HG03520 (cell line): ENCODE data around the gene LPP.

ENCODE experiments used
- ATAC-seq: cut with Tn5 transposase; IDR thresholded peaks from one replicate; pipeline ENCODE4 v1.9.1; 2021; ENCODE audit warnings: mild to moderate bottlenecking, moderate library complexity; ENCODE audit not compliant: unreplicated experiment

LPP gene

DNA sequence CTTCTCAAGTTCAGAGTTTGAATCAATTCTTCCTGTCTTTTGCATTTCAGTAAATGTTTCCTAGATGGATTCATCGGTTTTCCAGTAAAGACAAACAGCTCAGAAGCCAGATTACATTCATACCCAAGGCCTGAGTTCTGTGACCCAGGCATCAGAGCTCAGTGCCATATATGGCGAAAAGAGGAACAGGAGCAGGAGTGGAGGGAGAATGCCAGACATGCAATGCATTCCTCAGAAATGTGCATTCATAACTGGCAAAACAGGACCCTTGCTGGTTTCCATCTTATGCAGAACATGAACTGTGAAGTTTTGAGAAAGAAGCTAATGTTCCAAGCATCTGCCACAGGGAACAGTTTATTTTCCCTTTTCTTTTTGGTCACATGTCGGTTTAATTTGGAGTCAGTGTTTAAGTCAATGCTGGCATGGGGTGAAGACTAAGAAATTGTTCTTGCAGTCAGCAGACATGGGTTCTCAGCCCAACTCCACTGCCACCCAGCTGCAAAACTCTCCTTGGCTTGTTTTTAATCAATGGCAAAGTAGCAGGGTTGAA is 116.5 kb downstream of the LPP start:
- ATAC-seq = no peak

DNA sequence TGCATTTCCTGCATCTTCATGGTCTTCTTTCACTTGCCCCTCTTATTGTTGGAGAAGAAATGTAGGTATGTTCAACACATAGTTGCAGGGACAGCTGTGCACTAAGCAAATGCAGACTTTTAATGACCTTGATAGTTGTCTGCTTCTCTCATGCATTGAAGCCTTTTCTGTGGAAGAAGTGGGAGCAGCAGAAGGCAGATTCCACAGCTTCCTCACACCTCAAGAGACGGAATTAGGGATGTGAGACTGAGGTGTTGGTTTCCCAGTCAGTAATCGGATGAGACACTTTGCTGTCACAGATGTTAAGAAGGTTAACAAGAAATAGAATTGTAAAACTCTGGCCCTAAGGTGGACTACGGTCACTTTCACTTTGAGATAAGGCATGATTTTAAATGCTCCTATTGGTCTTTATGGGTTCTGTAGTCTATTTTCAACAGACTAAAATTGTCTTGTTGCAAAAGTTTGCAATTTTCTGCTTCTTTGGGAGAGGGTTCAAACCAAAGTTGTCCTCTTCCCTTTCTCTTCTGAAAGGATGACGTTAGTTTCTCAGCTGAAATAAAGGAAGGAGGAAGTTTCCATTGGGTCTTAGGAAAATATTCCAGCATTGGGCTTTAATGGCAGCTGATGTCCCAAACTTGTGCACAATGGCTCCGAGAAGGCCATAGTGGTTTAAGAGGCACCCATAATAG is 117.4 kb downstream of the LPP start:
- ATAC-seq = no peak

DNA sequence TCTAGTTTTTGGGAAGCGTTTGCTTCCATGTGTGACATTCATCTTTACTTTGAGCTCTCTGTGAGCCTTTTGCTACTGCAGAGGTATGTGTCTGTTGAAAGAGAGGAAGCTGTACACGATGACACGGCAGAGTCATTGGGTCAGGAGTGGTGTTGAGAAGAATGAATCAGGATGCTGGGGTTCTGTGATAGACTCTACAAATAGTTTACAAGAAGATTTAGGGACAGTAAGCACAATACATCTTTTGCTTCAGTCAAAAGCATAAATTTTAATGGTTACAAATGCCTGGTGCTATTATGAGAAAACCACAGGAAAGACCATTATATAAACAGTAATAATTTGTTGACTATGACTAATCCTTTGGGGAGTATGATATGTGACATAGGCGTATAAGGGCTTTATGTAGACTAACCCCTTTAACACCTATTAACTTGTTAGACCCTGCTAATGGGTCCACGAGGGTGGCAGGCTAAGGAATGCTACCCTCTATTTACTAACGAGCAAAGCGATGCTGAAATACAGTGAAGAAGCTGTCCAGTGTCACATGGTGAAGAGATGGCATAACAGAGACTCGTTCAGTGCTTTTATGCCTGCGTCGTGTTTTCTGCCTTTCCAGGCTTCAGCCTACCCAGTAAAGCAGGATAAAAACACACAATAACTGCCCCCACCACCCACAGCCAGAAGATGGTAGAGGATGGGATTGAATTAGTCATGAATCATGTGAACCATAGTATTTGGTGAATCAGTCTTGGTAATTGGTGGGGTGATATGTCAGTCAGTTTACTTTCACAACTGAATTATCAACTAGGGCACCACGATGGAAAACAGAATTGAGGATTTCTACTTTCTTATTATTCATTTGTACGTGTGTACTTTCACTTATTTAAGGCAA is 118.8 kb downstream of the LPP start:
- no peak for ATAC-seq

DNA sequence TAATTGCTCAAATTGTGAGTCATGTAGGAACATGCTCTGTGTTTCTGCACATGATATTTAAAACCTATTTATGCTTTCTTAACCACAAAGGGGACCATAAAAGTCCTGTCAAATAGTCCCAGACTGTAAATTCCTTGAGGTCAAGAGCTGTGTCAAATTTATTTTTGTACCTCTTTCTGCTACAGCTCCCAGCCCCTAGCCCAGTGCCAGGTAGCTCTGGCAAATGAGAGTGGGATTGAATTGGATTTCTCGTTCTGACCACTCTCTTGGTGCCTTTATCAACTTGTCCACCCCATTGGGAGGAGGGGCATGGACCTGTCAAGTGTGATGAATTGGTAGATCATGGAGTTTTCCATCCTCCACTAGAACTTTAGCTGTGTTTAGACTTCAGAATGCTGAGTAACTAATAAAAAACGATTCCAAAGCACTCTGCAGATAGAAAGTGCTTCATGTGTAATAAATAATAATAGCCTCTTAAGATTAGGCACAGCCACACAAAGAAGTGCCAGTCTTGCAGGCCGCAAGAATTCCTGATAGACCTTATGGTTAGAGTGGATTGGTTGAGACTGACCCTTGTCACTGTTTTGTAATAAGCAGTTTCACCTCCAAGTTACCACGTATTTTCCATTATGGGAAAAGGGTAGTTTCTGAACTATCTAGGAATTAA is 120.4 kb downstream of the LPP start:
- no peak for ATAC-seq

DNA sequence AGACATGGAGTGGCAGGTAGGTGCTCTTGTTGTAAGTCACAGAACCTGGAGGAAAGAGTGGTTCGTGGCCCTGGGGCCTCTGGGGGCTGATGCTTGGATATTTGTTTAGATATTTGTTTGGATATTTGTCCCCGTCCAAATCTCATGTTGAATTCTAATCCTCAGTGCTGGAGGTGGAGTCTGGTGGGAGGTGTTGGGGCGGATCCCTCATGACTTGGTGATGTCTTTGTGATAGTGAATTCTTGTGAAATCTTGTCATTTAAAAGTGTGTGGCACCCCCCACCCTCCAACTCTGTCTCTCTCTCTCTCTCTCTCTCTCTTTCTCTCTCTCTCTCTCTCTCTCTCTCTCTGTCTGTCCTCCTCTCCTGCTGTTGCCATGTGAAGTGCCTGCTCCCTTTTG is 122.4 kb downstream of the LPP start:
- ATAC-seq = no peak

DNA sequence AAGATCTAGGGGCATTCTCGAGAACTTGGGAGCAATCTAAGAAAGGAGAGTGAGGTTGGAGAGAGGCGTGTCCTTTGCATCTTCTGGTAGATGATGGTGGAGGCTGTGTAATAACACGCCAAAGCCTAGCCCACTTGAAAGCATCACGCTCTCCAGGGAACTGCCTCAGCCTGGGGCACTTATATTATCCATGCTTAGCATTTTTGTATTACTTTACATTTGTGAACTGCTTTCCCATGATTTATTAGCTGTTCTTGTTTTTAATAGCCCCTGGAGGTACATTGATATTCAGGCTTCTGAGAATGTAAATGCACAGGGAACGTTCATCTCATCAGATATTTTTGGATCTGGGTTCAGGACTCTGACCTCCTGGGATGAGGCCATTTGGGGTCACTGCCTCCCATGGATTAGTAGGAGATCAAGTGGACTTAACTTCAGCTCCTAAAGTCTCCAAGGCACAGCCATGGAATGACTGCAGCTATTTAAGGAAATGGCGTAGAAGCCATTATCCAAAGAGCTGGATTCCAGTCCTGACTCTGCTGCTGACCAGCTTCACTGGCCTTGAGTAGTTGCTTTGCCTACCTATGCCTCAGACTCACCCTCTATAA is 124.9 kb downstream of the LPP start:
- ATAC-seq = no peak

DNA sequence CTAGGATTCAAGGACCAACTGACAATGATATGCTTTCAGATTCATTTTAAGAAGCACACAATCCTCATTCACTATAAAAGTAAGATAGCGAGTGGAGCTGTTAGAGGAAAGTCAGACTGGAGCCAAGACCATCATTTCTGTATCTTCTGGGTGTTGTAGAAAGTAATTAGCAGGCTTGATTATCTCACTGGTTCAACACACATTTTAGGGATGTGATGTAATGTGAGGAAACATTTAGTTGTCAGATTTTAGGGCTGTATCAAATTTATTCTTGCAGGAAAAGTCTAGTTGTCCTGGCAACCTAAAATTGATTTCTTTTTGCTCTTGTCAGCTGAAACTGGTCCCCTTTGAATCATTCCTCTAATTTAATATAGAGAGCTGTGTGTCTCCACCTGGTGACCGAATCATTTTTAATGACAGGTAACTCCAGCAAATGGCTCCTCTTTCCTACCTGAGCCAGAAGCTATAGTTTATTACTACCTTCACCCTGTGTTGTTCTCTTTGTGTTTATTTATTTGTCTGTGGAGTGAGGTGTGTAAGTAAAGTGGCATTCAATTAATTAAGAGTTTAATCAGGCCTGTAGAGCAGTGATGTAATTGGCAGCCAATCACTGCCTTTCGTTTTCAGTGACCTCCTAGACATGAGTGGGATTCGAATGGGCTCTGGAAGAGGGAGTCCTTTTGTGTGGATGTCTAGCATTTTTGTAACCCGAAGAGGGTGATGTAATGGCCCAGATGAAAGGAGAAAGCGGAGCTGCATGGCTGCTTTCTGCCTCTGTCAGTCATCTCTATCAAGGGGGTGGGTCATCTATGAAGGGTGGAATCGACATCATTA is 125.8 kb downstream of the LPP start:
- no peak for ATAC-seq

DNA sequence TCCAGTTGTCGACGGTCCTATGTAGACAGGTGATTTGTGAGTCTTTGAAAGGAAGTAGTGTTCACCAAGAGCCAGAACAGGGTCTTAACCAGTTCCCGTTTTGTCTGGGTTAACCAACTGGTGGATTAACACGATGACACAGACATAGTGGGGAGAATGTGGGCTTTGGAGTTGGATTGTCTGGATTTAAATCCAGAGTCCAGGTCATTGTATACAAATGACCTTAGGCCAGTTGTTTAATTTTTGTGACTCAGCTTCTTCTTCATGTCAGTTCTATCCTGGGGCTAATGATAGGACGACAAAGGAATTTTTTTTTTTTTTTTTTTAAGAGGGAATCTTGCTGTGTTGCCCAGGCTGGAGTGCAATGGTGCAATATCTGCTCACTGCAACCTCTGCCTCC is 126.7 kb downstream of the LPP start:
- no peak for ATAC-seq

DNA sequence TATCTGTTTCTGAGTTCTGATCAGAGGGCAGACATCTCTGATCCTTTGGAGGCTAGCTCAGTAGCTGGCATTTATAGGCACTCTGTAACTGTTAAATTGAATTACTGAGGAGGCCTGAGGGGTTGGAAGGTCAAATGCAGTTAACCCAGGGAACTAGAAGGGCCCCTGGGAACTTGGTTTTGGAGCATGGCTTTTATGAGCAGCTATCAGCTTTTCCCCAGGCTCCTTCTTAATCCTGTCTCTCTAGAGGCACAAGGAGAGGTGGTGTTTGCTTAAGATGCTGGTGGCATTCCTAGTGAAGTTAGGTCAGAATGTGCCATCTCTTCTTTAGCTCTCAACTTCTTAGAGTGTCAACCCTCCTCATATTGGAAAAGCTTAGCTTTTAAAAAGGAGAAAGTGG is 128.9 kb downstream of the LPP start:
- ATAC-seq = no peak

DNA sequence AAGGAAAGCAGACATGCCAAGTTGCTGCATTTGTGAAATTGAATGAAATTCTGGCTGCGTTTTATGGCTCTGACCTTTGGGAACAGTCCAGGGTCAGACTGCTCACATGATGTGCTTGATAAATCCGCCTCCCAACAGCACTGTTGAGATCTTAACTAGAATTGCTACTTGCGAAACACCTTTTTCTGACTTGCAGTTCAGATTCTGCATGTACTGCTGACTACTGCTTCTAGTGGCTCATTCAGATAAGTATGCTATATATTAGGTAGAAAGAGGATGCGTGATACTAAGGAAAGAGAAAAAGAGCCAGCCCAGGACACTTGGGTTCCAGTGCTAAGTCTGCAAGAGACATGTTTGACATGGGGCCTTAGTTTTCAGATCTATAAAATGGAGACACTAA is 129.4 kb downstream of the LPP start:
- no peak for ATAC-seq

DNA sequence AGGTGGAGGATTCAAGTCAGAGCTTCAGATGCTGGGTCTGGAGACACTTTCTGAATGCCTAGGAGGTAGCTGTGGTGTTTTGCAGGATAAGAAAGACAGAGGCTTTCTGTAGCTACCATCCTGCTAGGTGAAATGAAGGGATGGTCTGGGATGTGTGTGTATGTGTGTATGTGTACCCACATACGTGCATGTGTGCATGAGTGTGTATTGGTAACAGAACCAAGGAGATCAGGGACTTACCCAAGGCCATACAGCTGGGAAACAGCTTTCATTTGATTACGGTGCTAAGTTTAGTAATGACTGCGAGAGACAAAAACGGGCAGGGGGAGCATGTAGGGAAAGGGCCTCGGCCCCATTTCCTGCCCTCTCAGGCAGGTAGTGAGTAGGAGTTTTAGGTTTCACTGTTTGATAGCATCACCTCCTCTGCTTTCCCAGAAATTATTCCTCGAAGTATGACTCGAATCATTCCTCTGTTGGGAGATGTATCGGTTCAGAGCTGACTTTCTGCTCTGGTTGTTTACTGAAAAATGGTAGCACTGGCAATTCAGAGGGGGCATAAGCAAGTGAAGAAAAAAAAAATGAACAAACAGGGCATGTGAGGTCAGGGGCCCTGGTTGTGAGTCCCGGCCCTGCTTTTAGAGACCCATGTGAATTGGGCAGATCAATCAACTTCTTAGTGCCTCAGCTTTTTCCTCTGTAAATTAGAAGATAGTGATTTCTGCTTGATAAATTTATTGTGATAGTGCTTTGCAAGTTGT is 130.7 kb downstream of the LPP start:
- ATAC-seq = no peak

DNA sequence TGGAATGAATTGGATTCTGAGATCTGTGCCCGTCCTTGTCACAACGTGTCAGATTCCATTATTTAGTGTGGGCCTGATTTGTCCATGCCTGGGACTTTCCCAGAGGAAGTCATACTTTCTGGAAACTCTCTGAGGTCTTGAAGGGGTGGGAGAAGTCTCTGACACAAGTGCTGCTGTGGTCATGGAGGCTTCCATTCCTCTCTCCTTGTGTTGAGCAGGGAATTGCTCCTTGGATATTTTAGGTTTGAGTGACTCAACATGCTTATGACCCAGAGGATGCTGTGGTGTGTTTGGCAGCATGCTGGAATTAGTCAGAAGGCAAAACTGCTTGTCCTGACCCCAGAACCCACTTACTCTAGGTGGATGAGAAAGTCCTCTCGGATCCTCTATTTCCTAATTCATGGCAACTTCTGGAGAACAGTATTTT is 132.1 kb downstream of the LPP start:
- ATAC-seq = no peak

DNA sequence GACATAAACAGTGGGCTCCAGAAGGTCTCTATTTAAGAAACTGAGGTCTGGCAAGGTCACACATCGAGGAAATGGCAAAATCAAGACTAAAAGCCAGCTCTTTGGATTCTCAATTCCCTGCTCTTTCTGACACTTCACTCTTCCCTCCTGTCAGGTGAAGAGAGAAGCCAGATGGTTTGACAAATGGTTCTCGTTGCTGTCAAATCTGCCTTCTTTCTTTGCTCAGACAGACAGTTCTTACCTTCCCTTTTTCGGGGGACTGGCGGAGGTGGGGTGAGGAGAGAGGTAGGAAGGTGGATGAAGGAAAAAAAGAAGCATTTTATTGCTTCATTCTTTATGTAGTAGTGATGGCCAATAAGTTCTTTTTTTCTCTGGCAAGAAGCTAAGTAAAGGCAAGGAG is 133.4 kb downstream of the LPP start:
- no peak for ATAC-seq

DNA sequence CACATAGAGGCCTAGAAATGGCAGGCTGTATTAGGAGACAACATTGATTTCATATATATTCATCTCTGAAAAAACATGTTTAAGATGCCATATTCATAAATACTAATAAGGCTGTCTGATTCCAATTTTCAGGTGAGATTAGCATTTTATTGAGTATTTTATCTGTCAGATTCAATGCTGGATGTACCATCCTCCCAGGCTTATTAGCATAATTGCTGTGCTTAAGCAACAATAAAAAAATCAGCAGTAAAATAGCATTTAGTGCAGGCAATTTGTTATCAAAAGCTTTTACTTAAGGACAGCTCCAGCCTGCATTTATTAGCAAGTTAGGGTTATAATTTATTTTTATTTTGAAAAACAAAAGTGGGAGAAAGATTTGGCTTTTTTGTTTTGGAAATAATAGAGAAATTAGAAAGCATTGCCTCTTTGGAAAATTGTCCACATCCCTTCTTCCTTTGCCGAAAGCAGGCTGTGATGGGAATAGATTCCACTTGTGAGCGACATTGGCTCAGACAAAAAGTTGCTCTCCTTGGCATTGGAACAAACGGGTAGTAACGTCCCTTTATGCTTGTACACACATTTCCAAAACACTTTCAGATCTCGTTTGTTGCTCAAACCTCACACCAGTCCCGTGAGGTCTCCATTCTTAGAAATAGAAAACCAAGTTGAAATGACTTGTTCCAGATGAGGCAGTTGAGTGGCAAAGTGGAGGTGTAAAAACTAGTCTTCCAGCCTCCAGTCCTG is 134.0 kb downstream of the LPP start:
- no peak for ATAC-seq

DNA sequence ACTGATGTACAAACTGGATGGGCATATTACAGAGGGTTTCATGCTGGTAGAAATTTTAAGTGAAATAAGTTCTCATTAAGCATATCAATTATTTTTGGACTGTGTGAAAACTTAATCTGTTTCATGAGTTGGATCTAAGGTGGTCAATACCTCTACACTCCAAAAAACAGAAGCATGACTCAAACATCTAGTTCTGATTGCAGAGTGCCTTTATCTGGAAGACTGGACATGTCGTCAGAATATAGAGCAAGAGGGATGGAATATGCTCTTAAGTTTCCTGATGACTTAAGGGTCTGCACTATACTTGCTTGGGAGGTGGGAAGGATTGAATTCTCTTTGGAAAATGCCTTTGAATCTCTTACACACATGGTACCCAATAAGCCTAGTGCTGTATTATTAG is 138.3 kb downstream of the LPP start:
- ATAC-seq = no peak

DNA sequence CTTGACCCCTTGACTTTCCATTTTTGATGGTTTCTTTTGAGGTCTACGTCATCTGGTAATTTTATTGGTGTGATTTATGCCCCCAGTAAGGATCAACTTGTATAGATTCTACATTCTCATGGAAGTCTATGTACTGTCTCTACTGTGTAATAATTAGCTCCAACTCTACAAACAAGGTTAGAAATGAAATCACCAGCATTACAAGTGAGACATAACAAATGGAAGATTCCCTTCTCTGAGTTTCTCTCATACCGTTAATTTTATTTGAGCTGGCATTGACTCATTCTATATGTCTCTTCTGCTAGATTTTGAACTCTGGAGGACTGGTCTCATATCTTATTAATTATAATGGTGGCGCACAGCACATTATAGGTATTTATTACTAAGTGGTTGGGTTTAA is 138.9 kb downstream of the LPP start:
- ATAC-seq = no peak

DNA sequence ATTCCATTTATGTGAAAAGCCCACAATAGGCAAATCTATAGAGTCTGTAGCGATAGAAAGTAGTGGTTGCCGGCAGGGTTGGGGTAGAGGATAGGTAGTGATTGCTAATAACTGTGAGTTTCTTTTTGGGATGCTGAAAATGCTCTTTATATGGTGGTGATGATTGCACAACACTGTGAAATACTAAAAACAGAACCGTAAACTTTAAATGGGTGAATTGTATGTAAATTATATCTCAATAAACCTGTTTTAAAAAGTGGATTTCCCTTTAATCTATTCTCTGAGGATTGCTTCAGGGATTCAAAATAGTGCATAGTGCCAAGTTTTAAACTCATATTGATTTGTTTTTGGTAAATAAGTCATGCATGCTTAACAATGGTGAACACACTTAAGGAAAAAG is 140.2 kb downstream of the LPP start:
- ATAC-seq = no peak

DNA sequence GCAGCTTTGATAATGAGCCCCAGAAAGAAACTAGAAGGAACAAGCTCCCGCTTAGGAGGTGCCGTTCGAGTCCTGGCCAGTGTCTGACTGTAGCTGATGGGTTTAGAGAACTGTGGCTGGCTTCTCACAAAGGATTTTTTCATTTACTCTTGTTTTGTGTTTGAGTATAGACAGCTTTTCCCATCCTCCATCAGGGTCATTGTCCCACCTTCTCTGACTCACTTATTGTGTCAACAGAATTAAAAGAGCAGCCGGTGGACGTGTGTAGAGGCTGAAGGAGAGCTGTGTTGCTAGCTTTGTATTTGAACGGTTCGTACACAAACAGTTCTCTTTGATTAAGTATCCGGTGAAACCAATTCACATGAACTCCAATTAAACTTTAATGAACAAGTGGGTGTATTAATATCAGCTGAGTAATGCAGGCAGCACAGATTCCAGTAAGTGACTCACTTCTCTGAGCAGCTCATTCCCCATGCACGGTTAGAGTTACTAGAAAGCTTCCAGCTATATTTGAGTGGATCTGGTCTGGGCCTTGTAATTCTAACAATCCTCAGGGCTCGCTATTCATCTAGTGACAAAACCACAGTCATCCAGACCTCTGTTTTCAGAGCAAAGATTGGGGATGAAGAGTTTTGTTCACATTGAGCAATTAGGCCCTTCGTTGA is 141.0 kb downstream of the LPP start:
- no peak for ATAC-seq
